Left lung (tissue), 14 donors: ENCODE data around the gene AREG. TPM values are rescaled to one million over a fixed set of nuclear protein-coding genes. Genes with fewer than 3 reads are reported as not detected.
A peak's percentile ranks its signal among the peaks of the same experiment; 100 is the strongest.
"Not testable (repeated sequence)": the region's sequence is repeated elsewhere in the genome, so short reads cannot be mapped to it uniquely, and the experiment has no call there.

Experiments used
- ATAC-seq: fragments of 200-7000 bp; cut with Tn5 transposase; one replicate; pipeline ENCODE4 v1.9.1; 2020; ENCODE audit warnings: moderate library complexity
- DNase-seq, 4 donors: peaks; one replicate each; pipeline ENCODE4 v3.0.0-alpha.2; 2013 to 2020
- H3K27ac ChIP-seq, 2 donors: fragments of 200-600 bp; sonication (generic) in 1 of 2; one replicate each; pipeline versions ENCODE4 v1.5.0 to v1.8.0; 2020 to 2021
- H3K27me3 ChIP-seq, 2 donors: fragments of 200-600 bp; sonication (generic) in 1 of 2; one replicate each; pipeline versions ENCODE4 v1.5.0 to v1.8.0; 2020 to 2021
- H3K36me3 ChIP-seq, 2 donors: fragments of 200-600 bp; sonication (generic) in 1 of 2; one replicate each; pipeline versions ENCODE4 v1.5.0 to v1.8.0; 2020 to 2021
- H3K4me1 ChIP-seq, 2 donors: fragments of 200-600 bp; one replicate each; pipeline ENCODE4 v1.8.0; 2021
- H3K4me3 ChIP-seq, 2 donors: fragments of 200-600 bp; sonication (generic) in 1 of 2; one replicate each; pipeline versions ENCODE4 v1.5.0 to v1.8.0; 2020 to 2021; ENCODE audit warnings: mild to moderate bottlenecking in 1 of 2
- H3K9me3 ChIP-seq, 2 donors: fragments of 200-600 bp; sonication (generic) in 1 of 2; one replicate each; pipeline versions ENCODE4 v1.5.0 to v1.8.0; 2020 to 2021
- intact Hi-C, 2 donors: fragments of 100-400 bp; cut with DNase I; formaldehyde crosslinking; loops; one replicate each; pipeline versions ENCODE4 v1.11.2 to v1.14.2; 2022
- long read RNA-seq, 12 donors: library from polyadenylated mRNA in 2 of 12; unstranded in 2 of 12; transcript quantifications; one replicate each; pipeline ENCODE4 v2.0.0 and lab custom pipeline, GENCODE V29; 2019 to 2026
- polyA plus RNA-seq, 6 donors: library from polyadenylated mRNA; unstranded; fragments of 120-200 nt; gene quantifications; one replicate each; pipeline ENCODE4 v1.2.1, GENCODE V29; 2013; ENCODE audit not compliant: insufficient read length in 6 of 6
- total RNA-seq, 2 donors: library from RNA; stranded (reverse); fragmentation: NEBNext Ultra II Directional; extraction: Animal tissue kit (Norgen Biotek cat#: 25700); gene quantifications; one replicate each; pipeline ENCODE4 v1.2.1, GENCODE V29; 2021
- TF ChIP-seq, protein P1 (sequence below), 2 donors: fragments of 200-600 bp; sonication (generic) in 1 of 2; IDR thresholded peaks; one replicate each; pipeline versions ENCODE4 v1.5.0 to v1.8.0; 2021; ENCODE audit warnings: antibody characterized with exemption in 2 of 2
- donor health status: DM: no; HTN: yes; CAD: no.
- donor health status: DM: no; HTN: no; CAD: no.

Gene AREG, protein sequence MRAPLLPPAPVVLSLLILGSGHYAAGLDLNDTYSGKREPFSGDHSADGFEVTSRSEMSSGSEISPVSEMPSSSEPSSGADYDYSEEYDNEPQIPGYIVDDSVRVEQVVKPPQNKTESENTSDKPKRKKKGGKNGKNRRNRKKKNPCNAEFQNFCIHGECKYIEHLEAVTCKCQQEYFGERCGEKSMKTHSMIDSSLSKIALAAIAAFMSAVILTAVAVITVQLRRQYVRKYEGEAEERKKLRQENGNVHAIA
- total RNA-seq (100 to 1,000 TPM in 1 of 2 donors, 10 to 100 TPM in 1; 16.8 to 130 TPM), polyA plus RNA-seq (1 to 10 TPM in 4 of 6 donors, under 1 TPM in 2; 0.90 to 2.0 (median 1.4) TPM)
- long read RNA-seq, donor 1, partial matches to known transcripts: 0 of 1 reads
- long read RNA-seq, donor 1, other reads (novel, unspliced or antisense): 0 of 1 reads
- long read RNA-seq, donor 2: 0 reads
- long read RNA-seq, donor 3: 0 reads
- long read RNA-seq, donor 4, transcript AREG-201 (6 exons, 1,240 nt): major isoform, 20 of 234 reads
- long read RNA-seq, donor 4, partial matches to known transcripts: 211 of 234 reads
- long read RNA-seq, donor 4, other reads (novel, unspliced or antisense): 3 of 234 reads
- long read RNA-seq, donor 5, partial matches to known transcripts: 0 of 1 reads
- long read RNA-seq, donor 5, other reads (novel, unspliced or antisense): 0 of 1 reads
- long read RNA-seq, donor 6, partial matches to known transcripts: 0 of 1 reads
- long read RNA-seq, donor 6, other reads (novel, unspliced or antisense): 0 of 1 reads
- long read RNA-seq, donor 7: 0 reads
- long read RNA-seq, donor 8: 0 reads
- long read RNA-seq, donor 9: 0 reads
- long read RNA-seq, donor 10, partial matches to known transcripts: 17 of 18 reads
- long read RNA-seq, donor 10, other reads (novel, unspliced or antisense): 0 of 18 reads
- long read RNA-seq, donor 11: 0 reads
- long read RNA-seq, donor 12, partial matches to known transcripts: 0 of 1 reads
- long read RNA-seq, donor 12, other reads (novel, unspliced or antisense): 0 of 1 reads

DNA sequence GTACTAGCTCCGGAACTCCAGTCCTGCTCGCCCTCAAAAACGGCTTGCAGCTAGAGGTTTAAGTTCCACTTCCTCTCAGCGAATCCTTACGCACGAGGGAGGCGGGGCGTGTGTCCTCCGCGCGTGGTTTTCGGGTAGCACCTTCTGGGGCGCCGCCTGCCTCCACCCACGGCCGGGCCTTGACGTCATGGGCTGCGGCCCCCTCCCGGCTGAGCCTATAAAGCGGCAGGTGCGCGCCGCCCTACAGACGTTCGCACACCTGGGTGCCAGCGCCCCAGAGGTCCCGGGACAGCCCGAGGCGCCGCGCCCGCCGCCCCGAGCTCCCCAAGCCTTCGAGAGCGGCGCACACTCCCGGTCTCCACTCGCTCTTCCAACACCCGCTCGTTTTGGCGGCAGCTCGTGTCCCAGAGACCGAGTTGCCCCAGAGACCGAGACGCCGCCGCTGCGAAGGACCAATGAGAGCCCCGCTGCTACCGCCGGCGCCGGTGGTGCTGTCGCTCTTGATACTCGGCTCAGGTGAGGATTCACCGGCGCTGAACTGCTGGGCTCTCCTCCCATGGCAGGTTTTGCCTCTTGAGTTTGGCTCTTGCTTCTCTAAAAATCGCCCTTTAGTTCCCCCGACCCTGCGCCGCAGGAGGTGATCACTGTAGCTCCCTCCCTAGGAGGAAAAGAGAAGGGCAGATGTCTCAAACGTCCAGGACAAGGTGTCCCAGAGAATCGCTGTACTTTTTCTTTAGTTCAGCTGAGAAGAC is at the start of gene AREG:
TSS of gene AREG (plus strand) at position 246 of the 752 bp plus-strand sequence. CDS start at position 456, 210 bp downstream.
- DNase-seq (peak; percentile 35 to 96 (median 78)), ATAC-seq (peak; percentile 94)
- no peaks in the 10 kb centered on the region for H3K36me3 ChIP-seq
- no peaks in the 10 kb centered on the region for H3K9me3 ChIP-seq
- TF ChIP-seq, protein P1, sequence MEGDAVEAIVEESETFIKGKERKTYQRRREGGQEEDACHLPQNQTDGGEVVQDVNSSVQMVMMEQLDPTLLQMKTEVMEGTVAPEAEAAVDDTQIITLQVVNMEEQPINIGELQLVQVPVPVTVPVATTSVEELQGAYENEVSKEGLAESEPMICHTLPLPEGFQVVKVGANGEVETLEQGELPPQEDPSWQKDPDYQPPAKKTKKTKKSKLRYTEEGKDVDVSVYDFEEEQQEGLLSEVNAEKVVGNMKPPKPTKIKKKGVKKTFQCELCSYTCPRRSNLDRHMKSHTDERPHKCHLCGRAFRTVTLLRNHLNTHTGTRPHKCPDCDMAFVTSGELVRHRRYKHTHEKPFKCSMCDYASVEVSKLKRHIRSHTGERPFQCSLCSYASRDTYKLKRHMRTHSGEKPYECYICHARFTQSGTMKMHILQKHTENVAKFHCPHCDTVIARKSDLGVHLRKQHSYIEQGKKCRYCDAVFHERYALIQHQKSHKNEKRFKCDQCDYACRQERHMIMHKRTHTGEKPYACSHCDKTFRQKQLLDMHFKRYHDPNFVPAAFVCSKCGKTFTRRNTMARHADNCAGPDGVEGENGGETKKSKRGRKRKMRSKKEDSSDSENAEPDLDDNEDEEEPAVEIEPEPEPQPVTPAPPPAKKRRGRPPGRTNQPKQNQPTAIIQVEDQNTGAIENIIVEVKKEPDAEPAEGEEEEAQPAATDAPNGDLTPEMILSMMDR (IDR thresholded peaks at IDR 0.05): peak; percentile 39 to 40
- H3K4me1 ChIP-seq: peaks cover 0 to 22% of the 10 kb centered on the region in 2 donors
- H3K27ac ChIP-seq: peak within 1 kb of the TSS; percentile 81 to 89
- intact Hi-C loops: no loop called here
- peak within 1 kb of the TSS; percentile 56 to 77 for H3K4me3 ChIP-seq
- H3K27me3 ChIP-seq: no peaks in the 10 kb centered on the region

DNA sequence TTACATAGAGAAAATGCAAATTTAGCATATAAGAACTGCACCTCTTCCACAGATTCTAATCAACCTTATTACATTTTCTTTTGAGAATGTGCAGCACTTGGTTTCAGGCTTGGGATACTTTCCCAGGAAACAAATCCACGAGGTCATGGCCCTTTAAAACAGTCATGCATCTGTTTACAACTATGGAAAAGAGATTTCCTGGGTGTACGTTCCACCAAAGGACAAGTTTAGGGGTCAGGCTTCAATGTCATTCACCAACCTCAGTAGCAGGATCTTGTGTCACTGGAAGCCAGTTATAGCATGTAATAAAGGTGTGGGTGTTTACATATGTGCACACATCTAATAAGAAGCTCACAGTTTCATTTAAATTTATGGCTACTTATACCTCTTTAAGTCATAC is 49.3 kb upstream of the AREG start:
- intact Hi-C loops: no loop called here
- TF ChIP-seq, protein P1 (IDR thresholded peaks at IDR 0.05): no peak

DNA sequence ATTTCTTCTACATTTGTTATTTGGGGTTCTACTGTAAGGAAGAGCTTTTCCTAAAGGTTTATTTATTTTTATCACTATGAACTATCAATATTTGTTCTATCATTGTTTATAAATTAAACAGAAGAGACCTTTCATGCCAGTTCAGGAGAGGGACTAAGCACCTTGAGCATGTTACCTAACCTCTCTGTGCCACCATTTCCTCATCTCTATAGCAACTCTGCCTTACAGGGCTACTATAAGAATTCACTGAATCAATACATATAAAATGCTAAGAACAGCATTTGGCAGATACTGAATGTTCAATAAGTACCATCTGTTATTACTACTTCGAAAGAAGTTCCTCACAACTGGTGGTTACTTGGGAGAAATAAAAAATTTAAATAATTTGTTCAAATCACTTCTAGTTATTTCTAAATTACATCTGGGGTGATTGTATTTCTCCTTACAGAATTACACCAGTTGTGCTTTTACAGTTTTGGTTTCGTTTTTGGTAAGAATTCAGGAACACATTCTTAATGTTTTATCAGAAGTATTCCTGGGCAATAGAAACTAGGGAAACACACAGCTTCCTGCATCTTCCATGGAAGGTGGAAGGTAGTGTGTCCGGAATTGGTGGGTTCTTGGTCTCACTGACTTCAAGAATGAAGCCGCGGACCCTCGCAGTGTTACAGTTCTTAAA is 47.0 kb upstream of the AREG start:
- DNase-seq (no peak), ATAC-seq (peak; percentile 46)
- TF ChIP-seq, protein P1 (IDR thresholded peaks at IDR 0.05): no peak
- Histone ChIP-seq H3K27me3 (no peaks in the 10 kb centered on the region), H3K9me3 (no peaks in the 10 kb centered on the region), H3K27ac (peak overlapping the region in 1 of 2 donors; percentile 13), H3K4me1 (no peaks in the 10 kb centered on the region), H3K36me3 (no peaks in the 10 kb centered on the region), H3K4me3 (peak overlapping the region; percentile 15 to 36)
- intact Hi-C loops: no loop called here

More for the DNA sequence above, 49.3 kb upstream of the AREG start:
- Histone ChIP-seq H3K4me1 (no peaks in the 10 kb centered on the region), H3K27ac (no peak overlapping the region), H3K27me3 (no peaks in the 10 kb centered on the region), H3K4me3 (no peak overlapping the region), H3K9me3 (no peaks in the 10 kb centered on the region), H3K36me3 (no peaks in the 10 kb centered on the region)
- DNase-seq (no peak), ATAC-seq (no peak)

DNA sequence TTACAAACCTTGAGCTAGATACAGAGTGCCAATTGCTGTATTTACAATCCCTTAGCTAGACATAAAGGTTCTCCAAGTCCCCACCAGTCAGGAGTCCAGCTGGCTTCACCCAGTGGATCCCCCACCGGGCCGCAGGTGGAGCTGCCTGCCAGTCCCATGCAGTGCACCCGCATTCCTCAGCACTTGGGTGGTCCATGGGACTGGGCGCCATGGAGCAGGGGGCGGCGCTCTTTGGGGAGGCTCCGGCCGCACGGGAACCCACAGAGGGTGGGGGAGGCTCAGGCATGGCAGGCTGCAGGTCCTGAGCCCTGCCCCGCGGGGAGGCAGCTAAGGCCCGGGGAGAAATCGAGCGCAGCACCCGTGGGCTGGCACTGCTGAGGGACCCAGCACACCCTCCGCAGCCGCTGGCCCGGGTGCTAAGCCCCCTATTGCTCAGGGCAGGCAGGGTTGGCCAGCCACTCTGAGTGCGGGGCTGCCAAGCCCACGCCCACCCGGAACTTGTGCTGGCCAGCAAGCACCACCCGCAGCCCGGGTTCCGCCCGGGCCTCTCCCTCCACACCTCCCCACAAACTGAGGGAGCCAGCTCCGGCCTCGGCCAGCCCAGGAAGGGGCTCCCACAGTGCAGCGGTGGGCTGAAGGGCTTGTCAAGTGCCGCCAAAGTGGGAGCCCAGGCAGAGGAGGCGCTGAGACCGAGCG is 45.9 kb upstream of the AREG start:
- H3K36me3 ChIP-seq, H3K4me1 ChIP-seq, H3K27ac ChIP-seq, H3K27me3 ChIP-seq, H3K9me3 ChIP-seq, ATAC-seq, intact Hi-C loops: not testable (repeated sequence)
- peak overlapping the region in 1 of 2 donors; percentile 36 for H3K4me3 ChIP-seq
- DNase-seq: peak in 1 of 4 donors; percentile 72
